OCI-M1 (cell line): ENCODE measurements around the gene MTA3.

ENCODE experiments used
- DNase-seq: peaks from one replicate; lab custom pipeline; 2025; lab: John Stamatoyannopoulos, UW

MTA3 gene

DNA sequence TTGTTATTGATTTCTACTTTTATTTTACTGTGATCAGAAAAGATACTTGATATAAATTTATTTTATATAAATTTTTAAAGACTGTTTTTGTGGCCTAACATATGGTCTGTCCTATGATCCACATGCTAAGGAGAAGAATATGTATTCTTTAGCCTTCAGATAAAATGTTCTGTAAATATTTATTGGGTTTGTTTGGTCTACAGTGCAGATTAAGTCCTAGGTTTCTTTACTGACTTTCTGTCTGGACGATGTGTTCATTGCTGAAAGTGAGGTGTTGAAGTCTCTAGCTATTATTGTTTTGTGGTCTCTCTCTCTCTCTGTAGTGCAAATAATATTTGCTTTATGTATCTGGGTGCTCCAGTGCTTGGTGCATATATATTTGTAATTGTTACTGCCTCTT lies 165.4 kb downstream of the MTA3 start:
- no peak for DNase-seq

DNA sequence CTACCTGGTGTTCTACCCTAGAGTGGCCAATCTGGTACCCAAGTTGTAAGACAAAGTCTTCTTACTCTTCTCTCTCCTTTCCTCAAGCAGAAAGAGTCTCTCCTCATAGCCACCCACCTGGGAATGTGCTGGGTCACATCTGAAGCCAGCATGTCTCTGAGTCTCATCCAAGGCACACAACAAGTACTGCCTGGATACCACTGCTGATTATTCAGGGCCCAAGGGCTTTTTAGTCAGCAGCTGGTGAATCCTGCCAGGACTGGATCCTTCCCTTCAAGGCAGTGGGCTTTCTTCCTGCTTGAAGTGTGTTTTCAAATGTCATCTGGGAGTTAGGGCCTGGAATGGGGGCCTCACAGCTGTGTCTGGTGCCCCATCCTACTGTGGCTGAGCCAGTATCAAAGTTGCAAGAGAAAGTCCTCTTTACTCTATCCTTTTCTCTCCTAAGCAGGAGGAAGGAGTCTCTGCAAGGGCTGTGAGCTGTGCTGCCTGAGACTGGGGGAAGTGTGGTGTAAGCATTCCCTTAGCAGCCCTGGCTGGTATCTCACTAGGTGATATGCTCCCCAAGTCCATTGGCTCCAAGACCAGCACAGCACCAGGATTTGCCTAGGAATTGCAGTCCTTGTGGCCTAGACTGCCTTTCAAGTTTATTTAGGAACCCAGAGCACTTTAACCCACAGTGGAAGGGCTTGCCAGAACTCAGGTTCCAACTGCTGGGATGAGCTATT lies 168.3 kb downstream of the MTA3 start:
- DNase-seq = no peak

DNA sequence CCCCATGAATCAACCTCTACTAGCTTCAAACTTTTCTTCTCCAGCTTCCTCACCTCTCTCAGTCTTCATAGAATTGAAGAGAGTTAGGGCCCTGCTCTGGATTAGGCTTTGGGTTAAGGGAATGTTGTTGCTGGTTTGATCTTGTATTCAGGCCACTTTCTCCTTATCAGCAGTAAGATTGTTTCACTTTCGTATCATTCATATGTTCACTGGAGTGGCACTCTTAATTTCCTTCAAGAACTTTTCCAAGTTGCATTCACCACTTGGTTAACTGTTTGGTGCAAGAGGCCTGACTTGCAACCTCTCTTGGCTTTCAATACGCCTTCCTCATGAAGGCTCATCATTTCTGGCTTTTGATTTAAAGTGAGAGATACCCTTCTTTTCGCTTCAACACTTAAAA lies 172.7 kb downstream of the MTA3 start:
- peak; percentile 44 for DNase-seq

DNA sequence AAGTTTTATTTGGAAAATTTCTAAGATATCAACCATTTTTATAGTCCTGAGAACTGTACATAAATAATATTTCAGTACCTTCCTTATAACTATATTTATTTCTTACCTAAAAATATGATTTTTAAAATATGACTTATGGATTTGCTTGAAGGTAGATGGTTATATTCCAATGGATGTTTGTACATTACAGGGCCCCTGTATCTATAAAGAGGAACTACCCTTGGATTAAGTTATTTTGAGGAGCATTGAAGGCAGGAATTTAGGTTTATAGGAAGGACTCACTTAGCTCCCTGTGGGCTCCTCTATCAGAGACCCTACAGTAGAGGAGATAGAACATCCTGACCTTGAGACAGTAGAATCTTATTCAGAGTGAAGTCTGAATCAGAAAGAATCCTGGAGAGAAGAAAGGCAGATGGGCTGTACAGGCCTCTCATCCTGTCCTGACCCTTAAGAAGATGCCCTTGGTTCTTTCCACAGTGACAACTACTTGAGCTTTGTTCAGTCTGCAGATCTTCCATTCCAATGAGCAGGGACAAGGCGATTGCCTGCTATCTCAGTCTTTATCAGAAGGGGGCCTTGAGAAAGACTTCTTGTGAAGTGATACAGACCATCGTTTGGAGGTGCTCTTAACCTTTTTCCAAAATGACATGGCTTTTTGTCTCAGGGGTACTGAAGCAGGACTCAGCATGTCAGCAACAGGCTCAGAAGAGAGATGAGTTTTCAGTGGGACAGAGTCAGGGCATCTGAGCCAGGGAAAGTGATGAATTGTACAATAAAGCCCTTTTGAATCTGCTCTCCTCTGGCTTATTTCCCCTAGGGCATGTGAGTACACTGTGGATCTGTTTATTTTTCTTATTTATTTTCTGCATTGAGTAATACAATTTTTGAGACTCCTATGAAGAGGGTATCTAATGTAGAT lies 174.6 kb downstream of the MTA3 start:
- no peak for DNase-seq

DNA sequence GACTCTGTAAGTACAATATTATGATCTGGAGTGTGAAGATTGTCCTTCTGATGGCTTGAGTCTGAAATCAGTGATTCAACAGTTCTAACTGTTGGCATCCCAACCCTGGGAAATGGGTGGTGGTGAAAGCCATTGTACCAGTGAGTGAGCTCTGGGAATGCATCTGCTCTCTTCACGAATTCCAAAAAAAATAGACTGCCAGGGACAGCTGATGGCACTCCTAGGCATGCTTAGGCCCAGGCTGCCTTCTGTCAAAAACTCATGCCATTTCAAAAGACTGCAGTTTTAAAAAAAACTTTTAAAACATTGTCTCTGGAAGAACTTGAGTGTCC lies 175.2 kb downstream of the MTA3 start:
- no peak for DNase-seq

DNA sequence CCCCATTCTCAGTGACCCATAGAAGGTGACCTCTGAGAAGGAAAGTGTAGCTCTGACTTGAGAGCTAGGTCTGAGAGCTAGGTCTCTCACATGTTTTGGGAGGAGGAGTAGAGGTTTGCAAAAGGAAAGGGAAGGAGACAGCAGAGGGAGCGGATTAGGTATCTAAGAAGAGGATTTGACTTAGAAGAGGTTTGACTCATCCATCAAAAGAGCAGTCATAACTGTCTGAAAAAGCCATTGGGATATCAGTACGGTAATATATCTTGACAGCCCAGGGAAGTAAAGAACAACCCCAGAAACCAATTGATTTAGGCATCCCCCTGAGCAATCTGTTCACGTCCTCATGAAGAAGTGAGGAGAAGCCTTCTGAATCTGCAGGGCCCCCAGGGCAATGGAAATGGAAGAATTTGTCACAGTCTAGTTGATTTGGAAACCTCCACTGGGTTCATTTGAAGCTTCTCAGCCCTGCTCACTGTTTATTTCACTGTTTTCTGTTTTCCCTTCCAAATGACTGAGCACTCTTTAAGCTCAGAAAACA lies 176.2 kb downstream of the MTA3 start:
- DNase-seq = no peak

DNA sequence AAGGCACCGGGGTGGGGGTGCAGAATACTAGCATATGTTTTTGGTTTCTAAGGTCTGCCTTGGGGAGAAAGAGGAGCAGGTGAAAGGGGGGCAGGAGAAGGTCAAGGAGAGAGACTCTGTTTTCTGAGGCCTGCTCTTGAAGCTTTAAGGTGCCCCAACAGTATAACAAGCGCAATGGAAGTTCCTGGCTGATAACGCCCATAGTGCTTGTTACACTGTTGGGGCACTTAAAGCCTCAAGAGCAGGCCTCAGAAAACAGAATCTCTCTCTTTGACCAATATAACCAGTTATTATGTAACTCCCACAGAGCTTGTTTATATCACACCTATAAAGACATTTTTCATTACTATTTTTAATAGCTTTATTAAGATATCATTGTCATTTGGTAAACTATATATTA lies 179.0 kb downstream of the MTA3 start:
- DNase-seq = no peak

GRCh38 chr2:42748840-42749239 lies 180.4 kb downstream of the MTA3 start:
- no peak for DNase-seq

GRCh38 chr2:42752314-42752713 lies 183.9 kb downstream of the MTA3 start:
- peak; percentile 91 for DNase-seq

DNA sequence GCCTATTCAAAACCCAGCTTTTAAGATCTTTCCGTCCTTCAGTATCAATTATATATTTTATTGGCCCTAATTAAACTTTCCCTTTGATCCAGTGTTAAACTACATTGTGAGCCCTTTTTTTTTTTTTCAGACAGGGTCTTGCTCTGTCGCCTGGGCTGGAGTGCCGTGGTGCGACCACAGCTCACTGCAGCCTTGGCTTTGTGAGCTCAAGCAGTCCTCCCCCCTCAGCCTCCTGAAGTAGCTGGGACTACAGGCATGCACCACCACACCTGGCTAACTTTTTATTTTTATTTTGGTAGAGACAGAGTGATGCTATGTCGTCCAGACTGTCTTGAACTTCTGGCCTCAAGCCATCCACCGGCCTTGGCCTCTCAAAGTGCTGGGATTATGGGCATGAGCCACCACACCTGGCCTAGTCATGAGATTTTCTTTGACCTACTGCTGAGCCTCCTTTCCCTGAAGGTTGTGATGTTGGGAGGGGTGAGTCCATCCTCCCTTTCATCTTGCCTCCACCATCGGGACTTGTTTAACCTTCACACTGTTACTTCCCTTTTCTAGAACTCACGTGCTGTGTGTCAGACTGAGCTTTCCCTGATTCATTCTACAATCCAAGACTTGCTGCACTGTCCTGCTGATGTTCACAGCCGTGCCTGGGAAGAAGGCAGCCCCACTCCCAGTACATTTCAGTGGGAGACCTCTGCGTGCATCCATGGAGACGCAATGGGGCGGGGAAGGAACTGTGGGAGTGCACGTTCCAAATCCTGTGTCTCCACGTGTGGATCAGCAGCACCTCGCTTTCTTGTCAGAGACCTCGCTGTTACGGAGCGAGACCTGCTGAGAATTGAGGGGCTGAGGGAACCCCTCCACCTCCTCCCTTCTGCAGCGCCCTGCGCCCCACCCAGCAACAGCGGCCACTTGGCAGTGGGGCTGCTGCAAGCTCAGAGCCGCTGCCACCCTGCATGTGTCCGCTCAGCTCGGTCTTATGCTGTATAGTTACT lies 184.7 kb downstream of the MTA3 start:
- DNase-seq = peak; percentile 70

- peak; percentile 18 for DNase-seq
Measured at GRCh38 chr2:42754021-42754775, 185.8 kb downstream of the MTA3 start.

DNA sequence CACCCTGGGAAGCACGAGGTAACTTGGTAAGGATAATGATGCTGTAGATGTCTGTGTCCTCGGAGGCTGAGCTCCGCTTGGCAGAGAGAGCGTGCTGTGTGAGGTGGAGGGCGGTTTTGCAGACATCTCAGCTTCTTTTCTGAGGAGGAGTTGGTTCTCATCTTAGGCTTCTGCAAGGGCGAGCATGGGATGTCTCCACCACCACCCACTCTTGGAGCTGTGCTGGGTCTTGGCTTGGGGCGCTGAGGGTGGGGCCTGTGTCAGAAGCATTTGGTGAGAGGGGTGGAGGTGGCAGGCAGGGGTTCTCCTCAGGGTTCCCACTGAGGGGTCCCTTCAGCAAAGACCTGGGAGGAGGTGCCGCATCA lies 186.3 kb downstream of the MTA3 start:
- no peak for DNase-seq

DNA sequence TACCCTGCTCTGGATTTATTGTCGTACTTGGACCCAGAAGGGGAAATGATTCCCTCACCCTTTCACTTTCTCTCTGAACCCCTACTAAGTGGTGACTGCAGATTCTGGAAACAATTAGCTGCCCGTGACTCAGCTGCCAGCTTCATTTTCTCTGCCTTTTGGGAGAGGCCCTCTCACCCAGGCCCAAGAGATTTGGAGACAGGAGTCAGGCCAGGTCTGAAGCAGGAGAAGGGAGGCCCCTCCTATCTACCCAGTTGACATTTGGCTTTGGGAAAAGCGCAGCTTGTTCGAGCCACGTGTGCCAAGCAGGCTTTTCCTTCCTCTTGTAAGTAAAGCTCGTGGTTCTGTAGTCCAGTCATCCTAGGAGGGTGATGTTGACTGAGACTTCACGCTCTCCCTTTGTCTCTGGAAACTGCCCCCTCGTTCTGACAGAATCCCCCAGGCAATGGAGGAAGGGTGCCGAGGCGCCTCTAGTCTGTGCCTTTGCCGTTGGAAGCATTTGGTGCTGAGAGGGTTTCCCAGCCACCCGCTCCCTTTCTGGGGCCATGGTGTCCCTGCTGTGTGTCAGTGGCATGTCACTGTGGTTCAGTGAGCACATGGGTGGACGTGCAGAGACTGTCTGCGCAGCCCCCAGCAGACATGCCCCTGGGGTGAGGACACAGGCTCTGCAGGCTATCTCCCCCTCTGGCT lies 186.9 kb downstream of the MTA3 start:
- DNase-seq = no peak

GRCh38 chr2:42756150-42756775 lies 187.8 kb downstream of the MTA3 start:
- no peak for DNase-seq

DNA sequence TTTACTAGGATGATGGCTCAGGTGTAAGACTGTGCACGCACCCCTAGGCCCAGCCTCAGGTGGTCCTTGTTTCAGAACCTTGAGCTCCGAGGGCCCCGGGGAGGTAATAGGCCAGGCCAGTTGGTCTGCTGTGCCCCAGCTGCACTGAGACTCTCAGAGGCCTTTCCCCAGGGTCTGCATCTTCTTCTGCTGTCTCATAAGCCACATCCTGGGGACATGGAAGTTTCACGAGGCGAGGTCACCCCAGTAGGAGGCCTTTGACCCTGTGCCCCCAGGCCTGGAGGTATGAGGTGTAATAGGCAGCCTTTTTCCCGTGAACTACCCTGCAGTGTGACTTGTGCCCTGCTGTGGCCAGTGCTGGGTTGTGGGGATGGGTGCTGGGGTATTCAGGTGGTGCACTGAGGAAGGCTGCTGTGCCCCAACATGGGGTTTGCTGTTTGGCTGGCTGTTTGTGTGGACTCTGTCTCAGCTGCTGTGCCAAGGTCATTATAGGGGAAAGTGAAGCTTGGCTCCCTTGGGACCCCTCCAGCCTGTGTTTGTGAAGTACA lies 188.6 kb downstream of the MTA3 start:
- DNase-seq = no peak

DNA sequence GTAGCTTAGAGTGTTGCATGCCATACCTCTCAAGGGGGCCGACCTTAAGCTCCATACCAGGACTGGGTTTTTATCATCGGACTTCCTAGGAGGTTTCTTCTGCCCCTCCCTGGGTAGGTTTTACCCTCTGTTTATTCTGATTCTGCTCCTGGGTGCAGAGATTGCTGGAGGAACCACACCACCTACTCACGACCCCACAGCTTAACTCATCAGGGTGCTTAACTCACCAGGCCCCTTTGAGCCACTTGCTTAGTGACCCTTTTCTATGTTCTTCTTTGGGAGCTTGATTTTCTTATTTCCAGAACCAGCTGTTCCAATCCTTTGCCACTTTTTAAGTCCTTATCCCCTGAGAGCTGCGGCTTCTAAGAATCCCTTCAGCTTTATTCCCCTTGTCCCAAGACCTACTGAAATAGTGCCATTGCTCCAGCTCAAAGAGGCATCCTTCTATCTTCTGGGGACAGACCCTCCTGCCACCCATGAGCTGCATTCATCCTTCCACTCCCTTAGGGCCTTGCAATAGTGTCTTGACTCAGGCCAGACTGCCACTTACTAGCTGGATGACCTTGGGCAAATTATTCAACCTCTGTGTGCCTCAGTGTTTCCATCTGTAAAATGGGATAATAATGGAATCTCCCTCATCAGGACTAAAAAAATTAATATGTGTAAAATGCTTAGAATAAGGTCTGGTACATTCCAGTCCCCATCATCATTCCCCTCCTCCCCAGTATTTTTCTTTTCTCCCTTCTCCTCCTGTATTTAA lies 189.7 kb downstream of the MTA3 start:
- no peak for DNase-seq

DNA sequence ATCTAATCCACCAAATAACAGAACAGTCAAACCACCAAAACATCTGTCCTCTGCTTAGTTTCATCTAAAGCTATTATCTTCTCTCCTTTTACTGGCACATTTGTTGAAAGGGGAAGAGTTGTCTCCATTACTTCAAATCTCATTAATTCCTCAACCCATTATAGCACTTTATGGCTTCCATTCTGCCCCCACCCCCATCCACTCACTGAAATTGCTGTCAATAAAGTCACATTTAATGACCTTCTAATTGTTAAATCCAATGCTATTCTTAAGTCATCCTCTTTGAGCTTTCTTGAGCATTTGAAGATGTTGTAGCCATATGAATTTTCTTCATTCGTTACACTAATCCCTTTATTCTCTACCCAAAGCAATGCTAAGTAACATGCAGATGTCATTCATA lies 190.3 kb downstream of the MTA3 start:
- DNase-seq = no peak

- DNase-seq = no peak
Measured at GRCh38 chr2:42761554-42761953, 193.1 kb downstream of the MTA3 start.

DNA sequence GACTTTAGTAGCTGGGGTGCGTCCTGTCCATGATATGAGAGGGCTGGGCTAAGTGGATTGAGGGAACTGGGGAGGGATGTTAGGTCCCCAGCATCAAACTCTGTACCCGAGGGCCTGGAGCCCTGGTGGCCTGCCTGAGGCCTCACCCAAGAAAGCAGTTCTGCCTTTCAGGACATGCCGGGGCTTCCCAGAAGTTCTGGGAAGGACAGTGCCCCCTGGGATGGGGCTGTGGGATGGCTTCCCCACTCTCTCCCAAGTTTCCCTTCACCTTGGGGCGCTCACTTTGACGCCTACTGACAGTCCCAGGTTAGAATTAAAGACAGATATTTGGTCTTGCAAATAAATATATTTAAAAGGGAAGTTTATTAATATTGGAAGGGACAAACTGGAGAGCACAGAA lies 193.7 kb downstream of the MTA3 start:
- no peak for DNase-seq
